ENCODE measurements around the gene CCDC27.

GRCh38 chr1:3761296-3762010 lies 9.2 kb downstream of the CCDC27 start:
- TF ChIP-seq ELF1 (CRISPR knock-in tag; IDR thresholded peaks at IDR 0.05) (no peak), FOXJ3 (CRISPR knock-in tag; IDR thresholded peaks at IDR 0.05; ENCODE audit: borderline replicate concordance) (no peak), GABPA (IDR thresholded peaks at IDR 0.05; ENCODE audit: low read depth, low read length) (no peak), GABPA (CRISPR knock-in tag; IDR thresholded peaks at IDR 0.05; ENCODE audit: low read depth) (no peak), KMT2B (CRISPR knock-in tag; IDR thresholded peaks at IDR 0.05) (no peak), CREB1 (IDR thresholded peaks at IDR 0.05) (no peak), CREB1 (CRISPR knock-in tag; IDR thresholded peaks at IDR 0.05) (no peak), PAWR (CRISPR knock-in tag; IDR thresholded peaks at IDR 0.05; ENCODE audit: borderline replicate concordance) (no peak), EZH2 (conservative IDR thresholded peaks at IDR 0.05; ENCODE audit: low read depth, low read length) (no peak), GTF2F1 (IDR thresholded peaks at IDR 0.05; ENCODE audit: low read length) (no peak), CTCF (CRISPR knock-in tag; IDR thresholded peaks at IDR 0.05) (no peak), MXI1 (IDR thresholded peaks at IDR 0.05; ENCODE audit: borderline replicate concordance, low read depth, low read length) (no peak)
- TF ChIP-seq, protein P1, sequence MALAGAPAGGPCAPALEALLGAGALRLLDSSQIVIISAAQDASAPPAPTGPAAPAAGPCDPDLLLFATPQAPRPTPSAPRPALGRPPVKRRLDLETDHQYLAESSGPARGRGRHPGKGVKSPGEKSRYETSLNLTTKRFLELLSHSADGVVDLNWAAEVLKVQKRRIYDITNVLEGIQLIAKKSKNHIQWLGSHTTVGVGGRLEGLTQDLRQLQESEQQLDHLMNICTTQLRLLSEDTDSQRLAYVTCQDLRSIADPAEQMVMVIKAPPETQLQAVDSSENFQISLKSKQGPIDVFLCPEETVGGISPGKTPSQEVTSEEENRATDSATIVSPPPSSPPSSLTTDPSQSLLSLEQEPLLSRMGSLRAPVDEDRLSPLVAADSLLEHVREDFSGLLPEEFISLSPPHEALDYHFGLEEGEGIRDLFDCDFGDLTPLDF (CRISPR knock-in tag; IDR thresholded peaks at IDR 0.05), result no peak
- TF ChIP-seq, protein P2, sequence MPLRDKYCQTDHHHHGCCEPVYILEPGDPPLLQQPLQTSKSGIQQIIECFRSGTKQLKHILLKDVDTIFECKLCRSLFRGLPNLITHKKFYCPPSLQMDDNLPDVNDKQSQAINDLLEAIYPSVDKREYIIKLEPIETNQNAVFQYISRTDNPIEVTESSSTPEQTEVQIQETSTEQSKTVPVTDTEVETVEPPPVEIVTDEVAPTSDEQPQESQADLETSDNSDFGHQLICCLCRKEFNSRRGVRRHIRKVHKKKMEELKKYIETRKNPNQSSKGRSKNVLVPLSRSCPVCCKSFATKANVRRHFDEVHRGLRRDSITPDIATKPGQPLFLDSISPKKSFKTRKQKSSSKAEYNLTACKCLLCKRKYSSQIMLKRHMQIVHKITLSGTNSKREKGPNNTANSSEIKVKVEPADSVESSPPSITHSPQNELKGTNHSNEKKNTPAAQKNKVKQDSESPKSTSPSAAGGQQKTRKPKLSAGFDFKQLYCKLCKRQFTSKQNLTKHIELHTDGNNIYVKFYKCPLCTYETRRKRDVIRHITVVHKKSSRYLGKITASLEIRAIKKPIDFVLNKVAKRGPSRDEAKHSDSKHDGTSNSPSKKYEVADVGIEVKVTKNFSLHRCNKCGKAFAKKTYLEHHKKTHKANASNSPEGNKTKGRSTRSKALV (CRISPR knock-in tag; IDR thresholded peaks at IDR 0.05), result no peak
